NOMO-1 treated with DMSO at 0.1 percent for 48 hours (cell line): ENCODE results near the gene CABP4.
A peak's percentile ranks its signal among the peaks of the same experiment; 100 is the strongest.

ENCODE experiments used
- DNase-seq: peaks from one replicate; lab custom pipeline; 2025; ENCODE audit not compliant: unreplicated experiment; lab: John Stamatoyannopoulos, UW

The CABP4 gene

GRCh38 chr11:67494371-67495233 is 39.4 kb downstream of the CABP4 start:
- DNase-seq: no peak

GRCh38 chr11:67495234-67496005 is 40.3 kb downstream of the CABP4 start:
- DNase-seq: no peak

- no peak for DNase-seq
Observed at GRCh38 chr11:67496113-67496512, 41.0 kb downstream of the CABP4 start.

GRCh38 chr11:67497656-67498291 is 42.6 kb downstream of the CABP4 start:
- DNase-seq: no peak

- no peak for DNase-seq
Observed at GRCh38 chr11:67498544-67498972, 43.4 kb downstream of the CABP4 start.

GRCh38 chr11:67499808-67500483 is 44.8 kb downstream of the CABP4 start:
- DNase-seq: no peak

- DNase-seq: no peak
Observed at GRCh38 chr11:67500484-67500821, 45.3 kb downstream of the CABP4 start.

- peak; percentile 85 for DNase-seq
Observed at GRCh38 chr11:67500831-67501715, 45.9 kb downstream of the CABP4 start.

- no peak for DNase-seq
Observed at GRCh38 chr11:67501854-67502253, 46.7 kb downstream of the CABP4 start.

GRCh38 chr11:67502328-67502979 is 47.3 kb downstream of the CABP4 start:
- no peak for DNase-seq

- no peak for DNase-seq
Observed at GRCh38 chr11:67503119-67504004, 48.2 kb downstream of the CABP4 start.

- DNase-seq: no peak
Observed at GRCh38 chr11:67504005-67504949, 49.1 kb downstream of the CABP4 start.

GRCh38 chr11:67504950-67505581 is 49.9 kb downstream of the CABP4 start, which contains the start of gene PITPNM1:
TSS of gene PITPNM1 (minus strand) at chr11:67505363. CDS start at chr11:67504180, 1,183 bp downstream.
- peak; percentile 36 for DNase-seq

- DNase-seq: peak; percentile 87
Observed at GRCh38 chr11:67505605-67506396, 50.6 kb downstream of the CABP4 start.

GRCh38 chr11:67506426-67507051 is 51.4 kb downstream of the CABP4 start:
- no peak for DNase-seq
